NCI-H526 (cell line): ENCODE measurements around the gene FBXL13.
"Not testable (repeated sequence)": the region's sequence is repeated elsewhere in the genome, so short reads cannot be mapped to it uniquely, and the experiment has no call there.

Experiments
- DNase-seq, 2 experiments: peaks; one replicate each; lab custom pipeline; 2025; lab: John Stamatoyannopoulos, UW

Gene FBXL13

DNA sequence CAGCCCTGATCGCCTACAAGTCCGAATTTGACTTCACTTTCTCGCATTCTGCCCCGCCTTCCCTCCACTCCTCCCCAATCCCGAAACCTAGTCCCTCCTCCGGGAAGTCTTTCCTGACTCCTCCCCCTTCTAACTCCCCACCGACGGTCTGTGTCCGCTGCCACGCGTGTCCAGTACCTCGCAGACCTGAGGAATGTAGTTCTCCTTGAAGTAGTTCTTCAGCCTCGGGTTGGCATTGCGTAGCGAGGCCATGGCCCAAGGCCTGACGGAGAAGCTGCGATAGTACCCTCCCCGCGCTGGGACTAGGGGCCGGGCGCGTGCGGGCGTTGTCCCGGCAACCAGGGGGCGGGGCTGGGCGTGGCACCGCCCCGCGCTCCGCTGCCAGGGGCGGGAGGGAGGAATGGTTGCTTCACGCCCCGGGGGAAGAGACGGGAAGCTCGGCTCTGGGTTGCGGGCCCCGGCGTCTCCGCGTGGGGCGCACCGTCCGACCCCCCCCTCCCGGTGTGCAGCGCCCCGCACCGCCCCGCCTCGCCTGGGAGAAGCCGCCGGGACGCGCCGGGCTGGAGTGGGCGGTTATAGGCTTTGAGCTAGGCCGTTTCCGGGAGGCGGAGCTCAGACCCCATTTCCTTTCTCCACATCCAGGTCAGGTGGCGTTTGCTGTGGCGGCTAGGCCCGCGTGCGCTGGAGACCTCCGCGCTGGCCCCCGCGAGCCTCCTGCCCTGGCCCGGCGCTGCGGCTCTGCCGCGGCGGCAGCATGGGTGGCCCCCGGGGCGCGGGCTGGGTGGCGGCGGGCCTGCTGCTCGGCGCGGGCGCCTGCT, at the start of gene FBXL13, which contains the start of gene ARMC10:
TSS of gene FBXL13 (minus strand) at position 278 of the 818 bp plus-strand sequence.
TSS of gene ARMC10 (plus strand) at position 622 of the 818 bp plus-strand sequence. CDS start at position 755, 133 bp downstream.
- DNase-seq, result peak; percentile 88 to 99

DNA sequence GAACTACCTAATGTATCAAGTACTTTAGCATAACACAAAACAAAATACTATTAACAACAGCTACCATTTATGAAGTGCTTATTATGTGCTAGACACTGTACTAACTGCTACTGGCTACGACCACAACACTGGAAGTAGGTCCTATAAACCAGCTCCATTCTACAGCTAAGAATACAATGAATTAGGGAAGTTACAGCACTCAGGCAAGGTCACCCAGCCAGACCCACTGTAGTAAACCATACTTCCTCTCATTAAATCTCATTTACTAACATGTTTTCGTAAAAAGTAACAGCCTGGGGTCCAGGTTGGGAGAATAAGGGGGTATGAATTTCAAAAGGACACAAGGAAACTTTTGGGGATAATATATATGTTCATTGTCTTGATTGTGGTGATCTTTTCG, 48.9 kb upstream of the FBXL13 start:
- DNase-seq, result no peak

DNA sequence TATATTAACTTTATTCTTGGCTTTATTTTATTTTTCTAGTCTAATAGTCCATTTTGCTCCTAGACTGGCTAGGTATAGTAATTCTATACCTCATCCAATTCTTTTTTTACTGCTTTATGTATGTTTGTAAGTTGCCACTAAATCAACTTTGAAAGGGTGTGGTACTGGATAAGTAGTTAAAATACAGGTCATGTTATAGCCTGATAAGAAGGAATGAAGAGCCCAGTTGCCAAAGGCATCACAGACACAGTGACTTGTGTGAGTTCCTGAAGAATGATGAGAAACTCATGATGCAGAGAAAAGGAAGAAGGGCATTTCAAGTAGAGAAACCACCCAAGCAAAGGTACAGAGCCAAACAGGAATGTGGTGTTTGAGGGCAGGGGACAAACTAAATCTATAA, 47.0 kb upstream of the FBXL13 start:
- no peak for DNase-seq

DNA sequence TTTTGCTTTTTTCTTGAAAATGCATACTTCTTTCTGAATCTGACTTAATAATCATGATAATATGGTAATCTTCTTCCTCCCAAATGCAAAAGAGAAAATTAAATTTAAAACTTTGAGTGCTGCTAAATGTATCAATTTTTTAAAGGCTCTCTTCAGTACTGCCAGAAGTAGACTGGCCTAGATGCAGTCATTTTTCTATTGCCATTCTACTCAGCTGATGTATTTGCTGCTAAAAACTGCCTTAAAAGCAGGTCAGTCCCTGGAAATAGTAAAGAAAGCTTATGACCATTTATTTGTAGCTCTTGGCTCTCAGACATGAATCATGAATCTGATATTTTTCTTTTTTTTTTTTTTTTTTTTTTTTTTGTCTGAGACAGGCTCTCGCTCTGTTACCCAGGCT, 45.8 kb upstream of the FBXL13 start:
- DNase-seq, result no peak

DNA sequence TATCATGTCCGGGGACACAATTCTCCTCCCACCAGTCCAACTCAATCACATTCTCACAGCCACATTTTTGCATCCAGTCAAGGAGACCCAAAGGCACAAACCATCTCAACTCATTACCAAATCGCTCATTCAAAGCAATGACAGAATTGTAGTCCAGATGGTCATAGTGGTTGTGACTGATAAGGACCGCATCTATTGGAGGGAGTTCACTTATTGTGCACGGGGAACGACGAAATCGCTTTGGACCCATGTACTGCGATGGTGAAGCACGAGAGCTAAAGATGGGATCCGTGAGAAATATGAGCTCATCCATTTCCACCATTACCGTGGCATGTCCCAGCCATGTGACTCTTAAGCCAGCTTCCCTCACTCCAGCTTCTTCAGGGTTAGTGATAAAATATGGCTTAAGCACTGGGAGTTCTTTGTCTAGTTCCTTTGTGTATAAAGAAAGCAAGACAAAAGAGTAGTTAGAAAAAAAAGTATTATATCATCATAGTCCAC, 45.2 kb upstream of the FBXL13 start:
- DNase-seq, result no peak

DNA sequence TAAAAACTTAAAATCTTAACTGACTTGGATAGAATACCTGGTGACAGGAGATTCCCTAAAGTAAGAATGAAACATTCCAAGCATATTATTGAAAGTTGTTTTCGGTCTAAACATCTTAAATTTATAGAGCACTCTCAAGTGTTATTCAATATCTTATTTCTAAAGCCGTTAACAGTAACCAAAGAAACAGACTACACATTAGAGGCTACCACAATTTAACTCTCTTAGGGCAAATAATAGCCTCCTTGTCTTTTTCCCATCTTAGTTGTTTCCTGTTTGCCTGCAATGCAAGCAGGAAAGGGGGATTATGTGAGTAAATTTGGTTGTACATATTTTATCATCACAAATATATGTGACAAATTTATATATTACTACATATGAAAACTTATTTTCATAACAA, 42.9 kb upstream of the FBXL13 start:
- no peak for DNase-seq

DNA sequence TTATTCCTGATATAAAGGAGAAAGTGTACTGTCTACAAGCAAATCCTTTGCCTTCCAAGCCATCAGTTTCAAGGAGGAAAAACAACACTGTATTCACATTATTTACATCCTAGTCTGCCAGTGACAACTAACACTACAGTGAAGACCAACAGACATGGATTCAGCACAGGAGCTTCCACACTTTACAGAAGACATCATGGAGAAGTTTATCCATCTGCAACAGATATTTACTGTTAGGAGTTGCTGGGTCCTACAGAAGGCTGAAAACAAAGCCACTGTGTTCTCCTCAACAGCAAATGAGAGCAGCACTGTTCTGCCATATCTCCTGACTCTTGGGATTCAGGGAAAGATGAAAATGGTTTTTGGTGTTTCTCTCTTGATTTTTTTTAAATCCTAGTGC, 42.4 kb upstream of the FBXL13 start:
- no peak for DNase-seq

DNA sequence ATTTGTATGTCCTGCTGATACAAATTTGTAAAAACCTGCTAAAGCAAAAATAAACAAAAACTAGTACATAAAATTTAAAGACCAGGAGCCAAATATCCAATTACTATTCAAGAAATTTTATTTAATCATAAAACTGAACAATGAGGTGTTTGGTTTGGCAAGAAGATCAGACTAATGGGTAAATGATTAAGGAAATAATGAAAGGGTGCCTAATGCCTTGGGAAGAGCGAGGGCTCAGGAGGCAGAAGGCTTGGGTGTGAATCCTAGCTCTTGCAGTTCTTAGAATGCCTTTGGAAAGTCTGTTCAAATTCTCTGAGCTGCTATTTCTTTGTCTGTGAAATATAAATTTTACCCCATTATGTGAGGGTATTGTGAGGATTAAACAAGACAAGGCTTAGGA, 41.9 kb upstream of the FBXL13 start:
- DNase-seq, result no peak

DNA sequence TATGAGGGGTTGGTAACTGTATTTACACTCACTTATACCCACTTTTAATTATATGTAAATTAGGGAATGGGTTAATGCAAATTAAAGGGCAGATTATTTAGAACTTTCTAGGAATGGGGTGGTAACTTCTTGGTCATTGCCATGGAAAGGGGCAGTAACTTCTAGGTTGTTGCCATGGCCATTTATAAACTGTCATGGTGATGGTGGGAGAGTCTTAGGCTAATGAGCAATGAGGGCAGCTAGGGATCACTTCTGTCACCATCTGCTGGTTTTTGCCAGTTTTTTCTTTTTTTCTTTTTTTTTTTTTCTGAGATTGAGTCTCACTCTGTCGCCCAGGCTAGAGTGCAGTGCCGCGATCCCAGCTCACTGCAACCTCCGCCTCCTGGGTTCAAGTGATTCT, 41.2 kb upstream of the FBXL13 start:
- no peak for DNase-seq

DNA sequence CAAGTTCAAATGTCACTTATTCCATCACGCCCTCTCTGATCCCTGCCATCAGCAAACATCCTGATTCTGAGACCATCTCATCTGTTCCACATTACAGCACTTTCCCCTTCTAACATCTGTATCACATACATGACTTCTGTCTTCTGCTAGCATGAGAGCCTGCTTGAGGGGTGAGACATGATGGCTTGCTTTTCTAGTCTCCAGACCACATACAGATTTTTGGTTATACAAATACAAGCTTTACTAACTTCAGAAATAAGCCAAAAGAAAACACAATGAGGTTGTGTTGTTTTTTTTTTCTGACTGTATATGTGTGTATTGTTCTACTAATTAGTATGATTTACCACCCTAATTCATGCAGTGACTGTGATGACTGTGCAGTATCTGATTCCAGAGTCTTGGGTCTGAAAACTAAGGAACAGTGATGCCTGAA, 40.0 kb upstream of the FBXL13 start:
- DNase-seq, result no peak

DNA sequence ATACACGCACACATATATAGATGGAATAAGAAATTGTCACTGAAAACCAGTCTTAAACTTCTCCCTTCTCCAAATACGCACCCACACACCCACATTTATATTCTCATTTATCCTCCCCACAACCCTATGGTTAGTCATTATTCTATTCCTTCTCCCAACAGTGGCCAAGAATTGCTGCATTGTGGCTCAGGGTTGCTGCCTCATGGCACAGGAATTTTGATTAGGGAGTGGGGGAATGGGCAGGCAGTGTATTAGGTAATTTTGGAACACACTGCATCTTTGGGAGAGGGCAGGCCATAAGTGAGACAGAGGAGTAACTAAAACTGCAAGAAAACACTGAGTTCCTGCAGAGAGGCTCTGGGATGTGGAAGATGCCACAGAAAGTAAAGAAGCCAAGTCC, 38.6 kb upstream of the FBXL13 start:
- no peak for DNase-seq

DNA sequence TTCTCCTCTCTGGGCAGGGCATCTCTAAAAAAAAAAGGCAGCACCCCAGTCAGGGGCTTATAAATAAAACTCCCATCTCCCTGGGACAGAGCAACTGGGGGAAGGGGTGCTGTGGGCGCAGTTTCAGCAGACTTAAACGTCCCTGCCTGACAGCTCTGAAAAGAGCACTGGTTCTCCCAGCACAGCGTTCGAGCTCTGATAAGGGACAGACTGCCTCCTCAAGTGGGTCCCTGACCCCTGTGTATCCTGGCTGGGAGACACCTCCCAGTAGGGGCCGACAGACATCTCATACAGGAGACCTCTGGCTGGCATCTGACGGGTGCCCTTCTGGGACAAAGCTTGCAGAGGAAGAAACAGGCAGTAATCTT, 32.1 kb upstream of the FBXL13 start:
- not testable (repeated sequence) for DNase-seq

DNA sequence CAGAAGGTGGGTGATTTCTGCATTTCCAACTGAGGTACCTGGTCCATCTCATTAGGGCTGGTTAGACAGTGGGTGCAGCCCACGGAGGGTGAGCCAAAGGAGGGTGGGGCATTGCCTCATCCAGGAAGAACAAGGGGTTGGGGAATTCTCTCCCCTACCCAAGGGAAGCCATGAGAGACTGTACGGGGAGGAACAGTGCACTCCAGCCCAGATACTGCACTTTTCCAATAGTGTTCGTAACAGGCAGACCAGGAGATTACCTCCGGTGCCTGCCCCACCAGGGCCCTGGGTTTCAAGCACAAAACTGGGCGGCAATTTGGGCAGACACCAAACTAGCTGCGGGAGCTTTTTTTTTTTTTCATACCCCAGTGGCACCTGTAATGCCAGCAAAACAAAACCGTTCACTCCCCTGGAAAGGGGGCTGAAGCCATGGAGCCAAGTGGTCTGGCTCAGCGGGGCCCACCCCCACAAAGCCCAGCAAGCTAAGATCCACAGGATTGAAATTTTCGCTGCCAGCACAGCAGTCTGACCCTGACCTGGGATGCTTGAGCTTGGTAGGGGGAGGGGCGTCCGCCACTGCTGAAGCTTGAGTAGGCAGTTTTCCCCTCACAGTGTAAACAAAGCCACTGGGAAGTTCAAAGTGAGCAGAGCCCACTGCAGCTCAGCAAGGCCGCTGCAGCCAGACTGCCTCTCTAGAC, 31.6 kb upstream of the FBXL13 start:
- DNase-seq, result peak in 1 of 2 experiments; percentile 16

DNA sequence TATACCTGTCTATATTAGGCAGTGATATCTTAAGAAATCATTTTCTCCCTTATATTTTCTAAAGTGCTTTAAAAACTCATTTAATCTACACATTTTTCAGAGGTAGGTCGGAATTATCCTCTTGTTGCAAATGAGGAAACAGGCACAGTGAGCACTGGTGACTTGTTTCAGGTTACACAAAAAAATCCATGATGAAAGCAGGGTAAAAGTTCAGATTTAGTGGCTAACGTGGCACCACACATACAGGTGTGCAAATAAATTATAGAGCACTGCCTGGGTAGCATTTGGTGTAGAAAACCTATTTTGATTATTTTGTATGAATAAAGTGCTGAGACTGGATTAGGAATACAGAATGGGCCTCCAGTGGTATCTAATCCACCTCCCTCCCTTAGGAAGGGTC, 26.9 kb upstream of the FBXL13 start:
- no peak for DNase-seq

DNA sequence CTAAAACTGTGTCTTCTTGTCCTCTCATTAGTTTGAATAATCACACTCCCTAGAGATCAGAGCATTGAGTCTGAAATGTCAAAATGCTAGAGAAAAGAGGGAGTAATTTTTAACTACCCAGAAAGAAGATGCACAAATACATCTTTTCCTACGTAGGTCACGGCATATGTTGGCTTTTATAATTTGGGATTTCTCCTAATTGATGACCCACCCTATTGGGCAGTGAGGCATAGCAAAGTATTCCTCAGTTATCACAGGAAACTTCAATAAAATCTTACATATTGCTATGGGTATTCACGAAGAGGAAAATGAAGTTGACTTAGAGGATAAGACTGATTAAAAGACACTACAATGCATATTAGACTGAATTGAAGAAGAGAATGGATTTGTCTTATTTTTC, 25.8 kb upstream of the FBXL13 start:
- no peak for DNase-seq

DNA sequence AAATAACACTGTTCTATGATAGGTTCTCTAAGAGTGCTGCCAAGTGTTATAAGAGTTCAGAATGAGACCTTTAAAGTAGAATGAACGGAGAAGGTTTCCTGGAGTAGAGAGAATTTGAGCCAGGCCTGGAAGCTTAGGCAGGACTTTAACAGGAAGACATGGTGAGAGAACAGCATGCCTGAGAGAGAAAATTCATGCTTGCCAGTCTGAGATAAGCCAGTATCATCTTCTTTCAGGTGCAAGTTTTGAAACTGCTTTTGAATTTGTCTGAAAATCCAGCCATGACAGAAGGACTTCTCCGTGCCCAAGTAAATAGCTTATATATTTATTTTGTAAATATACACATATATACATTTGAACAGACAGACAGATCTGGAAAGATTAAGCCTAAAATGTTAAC, 22.4 kb upstream of the FBXL13 start:
- no peak for DNase-seq

DNA sequence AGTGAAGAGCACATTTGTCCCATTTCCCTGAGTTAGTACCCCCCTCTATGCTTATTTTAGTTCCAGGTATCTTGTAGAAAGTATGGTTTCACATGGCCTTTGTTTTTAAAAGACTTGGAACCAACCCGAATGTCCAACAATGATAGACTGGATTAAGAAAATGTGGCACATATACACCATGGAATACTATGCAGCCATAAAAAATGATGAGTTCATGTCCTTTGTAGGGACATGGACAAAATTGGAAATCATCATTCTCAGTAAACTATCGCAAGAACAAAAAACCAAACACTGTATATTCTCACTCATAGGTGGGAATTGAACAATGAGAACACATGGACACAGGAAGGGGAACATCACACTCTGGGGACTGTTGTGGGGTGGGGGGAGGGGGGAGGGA, 21.0 kb upstream of the FBXL13 start:
- not testable (repeated sequence) for DNase-seq

DNA sequence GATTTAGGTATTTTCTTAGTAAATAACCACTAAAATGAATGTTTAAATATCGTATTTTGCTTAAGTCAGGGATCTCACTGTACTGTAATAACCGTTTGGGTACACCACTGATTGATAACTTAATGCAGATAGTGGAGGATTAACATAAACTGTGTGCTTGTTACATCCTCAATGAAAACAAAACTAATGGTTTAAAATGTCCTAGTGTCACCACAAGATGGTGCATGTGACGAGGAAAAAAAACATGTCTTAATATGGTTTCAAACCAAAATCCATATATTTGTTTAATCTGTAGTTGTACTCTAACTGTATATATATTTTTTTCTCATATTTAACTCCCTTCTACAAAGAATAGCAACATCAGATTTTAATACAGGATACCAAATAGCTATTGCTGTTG, 19.5 kb upstream of the FBXL13 start:
- no peak for DNase-seq

DNA sequence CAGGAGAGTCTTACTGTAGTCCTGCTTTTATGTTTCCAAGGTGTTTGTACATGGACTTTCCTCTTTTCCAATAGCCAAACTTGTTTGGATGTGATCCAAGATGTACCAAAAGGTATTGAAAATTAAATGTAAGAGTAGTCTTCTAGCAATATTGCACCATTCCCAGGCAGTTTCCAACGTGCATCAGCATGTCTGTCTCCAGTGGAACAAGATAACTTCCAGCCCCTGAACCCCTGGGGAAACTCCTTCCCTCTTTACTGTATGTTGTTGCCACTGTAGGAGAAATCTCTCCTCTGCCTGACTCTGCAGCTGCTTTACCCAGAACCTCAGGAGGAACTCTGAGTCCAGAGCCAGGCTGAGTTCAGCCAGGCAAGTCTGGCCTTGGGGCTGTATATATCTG, 18.8 kb upstream of the FBXL13 start:
- no peak for DNase-seq

DNA sequence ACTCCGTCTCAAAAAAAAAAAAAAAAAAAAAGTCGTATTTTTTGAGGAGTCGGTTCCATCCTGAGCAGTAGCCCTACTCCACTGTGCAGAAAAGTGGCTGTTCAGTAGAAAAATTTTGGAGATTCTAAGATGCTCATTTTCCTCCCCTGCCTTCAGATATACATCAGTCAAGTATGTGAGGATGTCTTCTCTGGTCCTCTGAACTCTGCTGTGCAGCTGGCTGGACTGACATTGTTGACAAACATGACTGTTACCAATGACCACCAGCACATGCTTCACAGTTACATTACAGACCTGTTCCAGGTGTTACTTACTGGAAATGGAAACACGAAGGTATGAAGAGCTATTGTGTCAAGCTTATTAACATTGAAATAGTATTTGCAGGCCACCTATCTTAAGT, 17.7 kb upstream of the FBXL13 start:
- DNase-seq, result not testable (repeated sequence)

DNA sequence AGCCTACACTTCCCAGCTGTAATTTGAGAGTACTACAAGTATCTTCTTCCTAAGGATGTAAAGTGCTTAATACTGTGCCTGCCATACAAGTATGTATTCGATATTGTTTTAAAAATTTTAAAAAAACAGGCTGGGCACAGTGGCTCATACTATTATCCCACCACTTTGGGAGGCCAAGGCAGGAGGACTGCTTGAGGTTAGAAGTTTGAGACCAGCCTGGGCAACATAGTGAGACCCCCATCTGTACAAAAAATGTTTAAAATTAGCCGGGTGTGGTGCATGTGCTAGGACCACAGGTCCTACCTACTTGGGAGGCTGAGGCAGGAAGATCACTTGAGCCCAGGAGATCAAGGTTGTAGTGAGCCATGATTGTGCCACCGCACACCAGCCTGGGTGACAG, 8.6 kb upstream of the FBXL13 start:
- no peak for DNase-seq

DNA sequence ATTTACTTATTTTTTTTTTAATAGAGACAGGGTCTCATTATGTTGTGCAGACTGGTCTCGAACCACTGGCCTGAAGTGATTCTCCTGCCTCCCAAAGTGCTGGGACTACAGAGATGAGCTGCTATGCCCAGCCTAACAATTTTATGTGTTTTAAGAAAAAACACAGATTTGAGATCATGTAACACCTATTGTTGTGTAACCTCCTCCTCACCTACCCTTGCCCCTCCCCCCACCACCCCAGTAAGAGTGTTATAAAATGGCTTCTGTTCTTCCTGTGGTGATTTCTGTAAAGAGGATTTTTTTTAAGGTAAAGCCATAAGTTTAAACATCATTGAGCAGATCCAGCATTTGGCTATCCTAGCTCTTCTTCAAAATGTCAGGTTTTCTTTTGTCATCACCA, 7.9 kb upstream of the FBXL13 start:
- no peak for DNase-seq

DNA sequence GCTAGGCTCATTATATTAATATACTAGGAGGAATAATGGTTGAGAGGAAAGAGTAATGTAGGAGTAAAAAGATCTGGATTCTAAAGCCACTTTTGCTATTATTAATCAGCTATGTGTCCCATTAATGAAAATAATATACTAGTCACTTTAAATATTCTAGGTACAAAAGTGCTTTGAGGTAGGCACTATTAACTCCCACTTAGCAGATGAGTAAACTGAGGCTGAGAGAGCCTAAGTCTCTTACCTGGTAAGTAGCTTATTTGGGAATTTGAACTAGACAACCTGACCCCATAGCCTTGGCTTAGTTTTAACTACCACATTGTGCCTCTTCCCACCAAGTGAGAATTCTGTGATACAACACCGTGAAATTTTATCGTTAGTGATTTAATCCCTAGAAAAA, 6.3 kb upstream of the FBXL13 start:
- DNase-seq, result no peak
